Effector memory CD8-positive, alpha-beta T cell (primary cell): ENCODE measurements around the gene ANKRD44.

Experiments used
- ATAC-seq: fragments of 150-1000 bp; cut with Tn5 transposase; replicated peaks from 2 replicates; pipeline ENCODE4 v1.10.0; 2021; ENCODE audit warnings: mild to moderate bottlenecking, moderate library complexity
- DNase-seq, 3 experiments: peaks; one replicate each; pipeline ENCODE4 v3.0.0; 2021
- H3K27ac Mint-ChIP-seq, 2 donors: one replicate each; pipeline ENCODE4 v1.8.0; 2022; ENCODE audit warnings: mild to moderate bottlenecking in 2 of 2, mixed read lengths in 2 of 2, moderate library complexity in 2 of 2
- H3K27me3 Mint-ChIP-seq, 2 donors: one replicate each; pipeline ENCODE4 v1.8.0; 2022; ENCODE audit warnings: mixed read lengths in 2 of 2
- H3K36me3 Mint-ChIP-seq: one replicate; pipeline ENCODE4 v1.8.0; 2022; ENCODE audit warnings: mild to moderate bottlenecking, moderate library complexity, mixed read lengths; ENCODE audit not compliant: insufficient read depth
- H3K4me1 Mint-ChIP-seq, 2 donors: one replicate each; pipeline ENCODE4 v1.8.0; 2022; ENCODE audit warnings: low read depth in 2 of 2, mixed read lengths in 2 of 2
- H3K4me3 Mint-ChIP-seq, 2 donors: one replicate each; pipeline ENCODE4 v1.8.0; 2022; ENCODE audit warnings: mild to moderate bottlenecking in 2 of 2, mixed read lengths in 2 of 2, moderate library complexity in 2 of 2
- H3K9me3 Mint-ChIP-seq, 2 donors: one replicate each; pipeline ENCODE4 v1.8.0; 2022; ENCODE audit warnings: mixed read lengths in 2 of 2

ANKRD44 gene

GRCh38 chr2:197113275-197113711 is 197.3 kb downstream of the ANKRD44 start:
- ATAC-seq (peak; percentile 52), DNase-seq (no peak)
- Mint-ChIP-seq H3K27me3 (no peaks in the 10 kb centered on the region), H3K9me3 (no peaks in the 10 kb centered on the region), H3K27ac (peak overlapping the region; percentile 41 to 65), H3K36me3 (peaks cover 48% of the 10 kb centered on the region), H3K4me3 (no peak overlapping the region), H3K4me1 (peaks cover 9 to 27% of the 10 kb centered on the region in 2 donors)

- no peak for ATAC-seq
- Mint-ChIP-seq H3K4me3 (no peak overlapping the region), H3K27ac (no peak overlapping the region), H3K4me1 (peaks cover 0 to 15% of the 10 kb centered on the region in 2 donors), H3K9me3 (no peaks in the 10 kb centered on the region), H3K27me3 (no peaks in the 10 kb centered on the region), H3K36me3 (peaks cover 71% of the 10 kb centered on the region)
- DNase-seq: no peak
These were observed 201.3 kb downstream of the ANKRD44 start for GRCh38 chr2:197109326-197109725.

GRCh38 chr2:197108758-197109157 is 201.8 kb downstream of the ANKRD44 start:
- Mint-ChIP-seq H3K36me3 (peaks cover 75% of the 10 kb centered on the region), H3K4me3 (no peak overlapping the region), H3K9me3 (no peaks in the 10 kb centered on the region), H3K4me1 (peaks cover 0 to 11% of the 10 kb centered on the region in 2 donors), H3K27me3 (no peaks in the 10 kb centered on the region), H3K27ac (peak overlapping the region in 1 of 2 donors; percentile 59)
- DNase-seq (no peak), ATAC-seq (no peak)

GRCh38 chr2:197107291-197108269 is 203.0 kb downstream of the ANKRD44 start:
- Mint-ChIP-seq H3K27ac (peak overlapping the region; percentile 67 to 71), H3K36me3 (peaks cover 84% of the 10 kb centered on the region), H3K4me3 (no peak overlapping the region), H3K27me3 (no peaks in the 10 kb centered on the region), H3K4me1 (peaks cover 0 to 10% of the 10 kb centered on the region in 2 donors), H3K9me3 (no peaks in the 10 kb centered on the region)
- DNase-seq (no peak), ATAC-seq (no peak)

GRCh38 chr2:197103363-197103762 is 207.2 kb downstream of the ANKRD44 start:
- Mint-ChIP-seq H3K27ac (no peak overlapping the region), H3K4me3 (no peak overlapping the region), H3K36me3 (peaks cover 85% of the 10 kb centered on the region), H3K27me3 (no peaks in the 10 kb centered on the region), H3K4me1 (peaks cover 3 to 20% of the 10 kb centered on the region in 2 donors), H3K9me3 (no peaks in the 10 kb centered on the region)
- no peak for ATAC-seq
- DNase-seq: no peak

- Mint-ChIP-seq H3K4me1 (peaks cover 10 to 28% of the 10 kb centered on the region in 2 donors), H3K27ac (peak overlapping the region; percentile 44 to 74), H3K4me3 (no peak overlapping the region), H3K36me3 (peaks cover 84% of the 10 kb centered on the region), H3K27me3 (no peaks in the 10 kb centered on the region), H3K9me3 (no peaks in the 10 kb centered on the region)
- DNase-seq (no peak), ATAC-seq (no peak)
These were observed 208.3 kb downstream of the ANKRD44 start for GRCh38 chr2:197102231-197102630.

- ATAC-seq (no peak), DNase-seq (no peak)
- peaks cover 84% of the 10 kb centered on the region for H3K36me3 Mint-ChIP-seq
- no peak overlapping the region for H3K4me3 Mint-ChIP-seq
- no peaks in the 10 kb centered on the region for H3K27me3 Mint-ChIP-seq
- H3K4me1 Mint-ChIP-seq: peaks cover 12 to 30% of the 10 kb centered on the region in 2 donors
- H3K9me3 Mint-ChIP-seq: no peaks in the 10 kb centered on the region
- peak overlapping the region; percentile 74 to 85 for H3K27ac Mint-ChIP-seq
These were observed 209.1 kb downstream of the ANKRD44 start for GRCh38 chr2:197101519-197101918.

- Mint-ChIP-seq H3K36me3 (peaks cover 71% of the 10 kb centered on the region), H3K27me3 (no peaks in the 10 kb centered on the region), H3K27ac (peak overlapping the region; percentile 70 to 71), H3K9me3 (no peaks in the 10 kb centered on the region), H3K4me1 (peaks cover 18 to 37% of the 10 kb centered on the region in 2 donors), H3K4me3 (no peak overlapping the region)
- ATAC-seq: no peak
- DNase-seq: no peak
These were observed 212.8 kb downstream of the ANKRD44 start for GRCh38 chr2:197097578-197098366.

- Mint-ChIP-seq H3K36me3 (peaks cover 70% of the 10 kb centered on the region), H3K27me3 (no peaks in the 10 kb centered on the region), H3K9me3 (no peaks in the 10 kb centered on the region), H3K4me1 (peaks cover 15 to 38% of the 10 kb centered on the region in 2 donors), H3K4me3 (no peak overlapping the region), H3K27ac (peak overlapping the region in 1 of 2 donors; percentile 75)
- DNase-seq: no peak
- ATAC-seq: no peak
These were observed 213.9 kb downstream of the ANKRD44 start for GRCh38 chr2:197096649-197097048.

GRCh38 chr2:197092431-197092830 is 218.1 kb downstream of the ANKRD44 start:
- Mint-ChIP-seq H3K36me3 (peaks cover 68% of the 10 kb centered on the region), H3K9me3 (no peaks in the 10 kb centered on the region), H3K27ac (peak overlapping the region in 1 of 2 donors; percentile 34), H3K4me3 (no peak overlapping the region), H3K27me3 (no peaks in the 10 kb centered on the region), H3K4me1 (peaks cover 14 to 42% of the 10 kb centered on the region in 2 donors)
- ATAC-seq (no peak), DNase-seq (no peak)

GRCh38 chr2:197090742-197091367 is 219.7 kb downstream of the ANKRD44 start:
- H3K4me1 Mint-ChIP-seq: peaks cover 13 to 36% of the 10 kb centered on the region in 2 donors
- H3K9me3 Mint-ChIP-seq: no peaks in the 10 kb centered on the region
- H3K36me3 Mint-ChIP-seq: peaks cover 66% of the 10 kb centered on the region
- H3K4me3 Mint-ChIP-seq: no peak overlapping the region
- peak overlapping the region; percentile 78 for H3K27ac Mint-ChIP-seq
- DNase-seq (no peak), ATAC-seq (no peak)
- H3K27me3 Mint-ChIP-seq: no peaks in the 10 kb centered on the region

GRCh38 chr2:197089655-197090054 is 220.9 kb downstream of the ANKRD44 start:
- Mint-ChIP-seq H3K36me3 (peaks cover 68% of the 10 kb centered on the region), H3K27me3 (no peaks in the 10 kb centered on the region), H3K9me3 (no peaks in the 10 kb centered on the region), H3K27ac (peak overlapping the region in 1 of 2 donors; percentile 78), H3K4me1 (peaks cover 8 to 31% of the 10 kb centered on the region in 2 donors), H3K4me3 (no peak overlapping the region)
- ATAC-seq (no peak), DNase-seq (no peak)

GRCh38 chr2:197088694-197089093 is 221.9 kb downstream of the ANKRD44 start:
- no peak overlapping the region for H3K4me3 Mint-ChIP-seq
- no peak for DNase-seq
- no peaks in the 10 kb centered on the region for H3K9me3 Mint-ChIP-seq
- no peaks in the 10 kb centered on the region for H3K27me3 Mint-ChIP-seq
- H3K27ac Mint-ChIP-seq: peak overlapping the region; percentile 66 to 78
- peaks cover 77% of the 10 kb centered on the region for H3K36me3 Mint-ChIP-seq
- ATAC-seq: no peak
- H3K4me1 Mint-ChIP-seq: peaks cover 8 to 31% of the 10 kb centered on the region in 2 donors
